ENCODE results near the gene TRPM5.

TRPM5 gene

DNA sequence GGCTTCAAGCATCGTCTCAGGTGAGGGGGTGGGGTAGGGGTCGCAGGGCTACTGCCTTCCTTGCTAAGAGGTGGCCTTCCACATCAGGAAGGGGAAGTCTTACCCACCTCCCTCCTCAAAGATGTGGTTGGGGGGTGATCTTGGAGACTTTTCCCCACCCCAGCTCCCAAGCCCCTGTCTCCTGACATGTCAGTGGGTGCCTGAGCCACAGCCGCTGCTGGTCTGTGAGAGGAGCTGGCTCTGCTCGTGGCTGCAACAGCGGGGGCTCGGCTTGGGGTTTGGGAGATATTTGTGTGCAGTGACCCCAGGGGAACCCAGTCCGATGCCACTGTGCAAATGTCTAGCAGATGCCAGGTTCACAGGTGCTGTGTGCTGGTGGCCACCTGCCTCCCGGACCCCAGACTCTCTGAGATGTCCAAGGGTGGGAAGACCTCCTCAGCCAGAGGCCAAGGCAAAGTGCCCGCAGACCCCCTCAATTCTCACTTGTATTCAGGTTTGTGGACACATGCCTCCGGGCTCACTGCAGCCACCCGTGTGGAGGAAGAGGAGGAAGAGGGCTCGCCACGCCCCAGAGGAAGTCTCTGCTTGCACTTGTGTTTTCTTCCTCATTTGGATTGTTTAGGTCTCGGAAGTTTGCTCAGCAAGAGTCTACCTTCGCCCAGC is 2.4 kb upstream of the TRPM5 start:
- TF ChIP-seq, protein P1, sequence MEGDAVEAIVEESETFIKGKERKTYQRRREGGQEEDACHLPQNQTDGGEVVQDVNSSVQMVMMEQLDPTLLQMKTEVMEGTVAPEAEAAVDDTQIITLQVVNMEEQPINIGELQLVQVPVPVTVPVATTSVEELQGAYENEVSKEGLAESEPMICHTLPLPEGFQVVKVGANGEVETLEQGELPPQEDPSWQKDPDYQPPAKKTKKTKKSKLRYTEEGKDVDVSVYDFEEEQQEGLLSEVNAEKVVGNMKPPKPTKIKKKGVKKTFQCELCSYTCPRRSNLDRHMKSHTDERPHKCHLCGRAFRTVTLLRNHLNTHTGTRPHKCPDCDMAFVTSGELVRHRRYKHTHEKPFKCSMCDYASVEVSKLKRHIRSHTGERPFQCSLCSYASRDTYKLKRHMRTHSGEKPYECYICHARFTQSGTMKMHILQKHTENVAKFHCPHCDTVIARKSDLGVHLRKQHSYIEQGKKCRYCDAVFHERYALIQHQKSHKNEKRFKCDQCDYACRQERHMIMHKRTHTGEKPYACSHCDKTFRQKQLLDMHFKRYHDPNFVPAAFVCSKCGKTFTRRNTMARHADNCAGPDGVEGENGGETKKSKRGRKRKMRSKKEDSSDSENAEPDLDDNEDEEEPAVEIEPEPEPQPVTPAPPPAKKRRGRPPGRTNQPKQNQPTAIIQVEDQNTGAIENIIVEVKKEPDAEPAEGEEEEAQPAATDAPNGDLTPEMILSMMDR (IDR thresholded peaks at IDR 0.05; ENCODE audit: insufficient read depth, low read length, poor library complexity, severe bottlenecking): no peak
- TF ChIP-seq EZH2phosphoT487 (conservative IDR thresholded peaks at IDR 0.05; ENCODE audit: low read length): no peak
- Histone ChIP-seq H3K9ac (ENCODE audit: low read length) (peak overlapping the region; percentile 39), H3K9me2 (replicated peaks; ENCODE audit: insufficient read depth, low read length) (no peaks in the 10 kb centered on the region), H3K79me2 (ENCODE audit: insufficient read depth, low read length) (no peaks in the 10 kb centered on the region), H3K4me3 (ENCODE audit: insufficient read depth, low read length, poor library complexity, severe bottlenecking) (peak overlapping the region; percentile 21), H3K27ac (ENCODE audit: low read depth, low read length) (peak overlapping the region; percentile 30), H3F3A (ENCODE audit: insufficient read depth) (0 out of 2 replicates have a peak, but pooled peaks cover 3% of the 10 kb centered on the region), H4K20me1 (ENCODE audit: low read depth, low read length) (no peaks in the 10 kb centered on the region), H2AFZ (ENCODE audit: low read depth, low read length, severe bottlenecking) (peak overlapping the region; percentile 57), H3K4me2 (ENCODE audit: low read depth, low read length, poor library complexity, severe bottlenecking) (peak overlapping the region; percentile 48), H3K9me3 (ENCODE audit: insufficient read depth, low read length) (no peaks in the 10 kb centered on the region), H3K27me3 (ENCODE audit: low read length) (no peaks in the 10 kb centered on the region), H3K36me3 (ENCODE audit: low read length) (no peaks in the 10 kb centered on the region)

DNA sequence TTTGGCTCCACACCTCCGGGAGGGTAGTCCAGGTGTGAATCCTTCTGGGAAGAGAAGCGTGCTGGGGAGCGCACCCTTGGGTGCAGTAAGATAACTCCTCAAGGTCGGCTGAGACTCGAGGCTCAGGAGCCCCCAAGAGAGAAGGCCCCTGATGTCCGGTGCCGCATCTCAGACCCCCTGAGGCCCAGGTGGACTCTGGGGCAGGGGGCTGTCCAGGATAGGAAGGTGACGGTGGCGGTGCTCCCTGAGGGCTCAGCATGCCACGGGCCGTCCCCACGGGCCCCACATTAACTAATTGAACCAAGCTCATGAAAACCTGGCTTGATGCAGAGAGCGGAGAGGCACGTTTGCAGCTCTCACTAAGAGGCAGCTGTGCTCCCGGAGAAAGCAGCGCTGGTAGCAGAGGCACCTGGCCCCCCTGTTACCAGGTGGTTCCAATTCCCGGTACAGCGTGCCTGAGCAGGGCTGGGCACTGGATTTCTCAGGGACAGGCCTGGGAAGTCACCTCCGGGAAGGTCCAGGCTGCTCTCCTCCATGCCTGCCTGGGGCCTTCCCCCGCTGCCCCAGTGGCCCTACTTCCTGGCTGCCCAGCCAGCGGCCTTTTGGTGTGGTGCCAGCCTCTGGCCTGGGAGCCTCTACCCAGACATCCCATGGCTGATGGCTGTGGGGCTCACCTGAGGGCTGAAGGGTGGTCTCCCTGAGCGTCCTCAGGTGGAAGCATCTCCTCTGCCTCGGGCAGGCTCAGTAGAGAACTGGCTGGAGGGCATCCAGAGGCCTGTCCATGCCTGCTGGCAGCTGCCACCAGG is 1.6 kb upstream of the TRPM5 start:
- H3K27me3 ChIP-seq (ENCODE audit: low read length): no peaks in the 10 kb centered on the region
- H3K9me2 ChIP-seq (replicated peaks; ENCODE audit: insufficient read depth, low read length): no peaks in the 10 kb centered on the region
- no peak overlapping the region for H2AFZ ChIP-seq (ENCODE audit: low read depth, low read length, severe bottlenecking)
- TF ChIP-seq EZH2phosphoT487 (conservative IDR thresholded peaks at IDR 0.05; ENCODE audit: low read length): no peak
- TF ChIP-seq, protein P1 (IDR thresholded peaks at IDR 0.05; ENCODE audit: insufficient read depth, low read length, poor library complexity, severe bottlenecking): no peak
- peak overlapping the region; percentile 30; the same call in 1 of the 2 replicates for H3K27ac ChIP-seq (ENCODE audit: low read depth, low read length)
- H3K9ac ChIP-seq (ENCODE audit: low read length): 0 out of 2 replicates have a peak overlapping the region, but pooled peaks have one; percentile 39
- no peak overlapping the region for H3K4me3 ChIP-seq (ENCODE audit: insufficient read depth, low read length, poor library complexity, severe bottlenecking)
- no peaks in the 10 kb centered on the region for H3K36me3 ChIP-seq (ENCODE audit: low read length)
- H3K79me2 ChIP-seq (ENCODE audit: insufficient read depth, low read length): no peaks in the 10 kb centered on the region
- H3K9me3 ChIP-seq (ENCODE audit: insufficient read depth, low read length): no peaks in the 10 kb centered on the region
- 0 out of 2 replicates have a peak, but pooled peaks cover 3% of the 10 kb centered on the region for H3F3A ChIP-seq (ENCODE audit: insufficient read depth)
- no peak overlapping the region for H3K4me2 ChIP-seq (ENCODE audit: low read depth, low read length, poor library complexity, severe bottlenecking)
- no peaks in the 10 kb centered on the region for H4K20me1 ChIP-seq (ENCODE audit: low read depth, low read length)

DNA sequence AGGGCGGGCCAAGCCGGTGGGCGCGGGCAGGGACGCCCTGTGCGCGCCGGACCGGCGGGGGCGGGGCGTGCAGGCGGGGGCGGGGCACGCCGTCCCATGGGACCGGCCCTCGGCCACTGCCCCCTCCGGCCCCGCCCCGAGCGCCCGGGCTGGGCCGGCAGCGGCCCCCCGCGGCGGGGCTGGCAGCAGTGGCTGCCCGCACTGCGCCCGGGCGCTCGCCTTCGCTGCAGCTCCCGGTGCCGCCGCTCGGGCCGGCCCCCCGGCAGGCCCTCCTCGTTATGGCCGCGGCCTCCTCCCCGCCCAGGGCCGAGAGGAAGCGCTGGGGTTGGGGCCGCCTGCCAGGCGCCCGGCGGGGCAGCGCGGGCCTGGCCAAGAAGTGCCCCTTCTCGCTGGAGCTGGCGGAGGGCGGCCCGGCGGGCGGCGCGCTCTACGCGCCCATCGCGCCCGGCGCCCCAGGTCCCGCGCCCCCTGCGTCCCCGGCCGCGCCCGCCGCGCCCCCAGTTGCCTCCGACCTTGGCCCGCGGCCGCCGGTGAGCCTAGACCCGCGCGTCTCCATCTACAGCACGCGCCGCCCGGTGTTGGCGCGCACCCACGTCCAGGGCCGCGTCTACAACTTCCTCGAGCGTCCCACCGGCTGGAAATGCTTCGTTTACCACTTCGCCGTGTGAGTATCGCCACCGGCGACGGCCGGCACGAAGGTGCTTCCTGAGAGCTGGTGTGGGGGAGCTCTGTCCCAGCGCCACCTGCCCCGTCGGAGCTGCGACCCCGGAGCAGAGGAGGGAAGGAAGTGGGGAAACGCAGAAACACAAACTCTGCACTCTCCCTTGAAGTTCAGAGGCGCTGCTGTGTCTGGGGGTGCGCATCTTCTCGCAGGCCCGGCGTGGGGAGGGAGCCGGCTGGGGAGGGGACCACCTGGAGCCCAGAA is 769 bp upstream of the TRPM5 start, which contains the start of gene KCNQ1:
Gene KCNQ1, plus strand, starts transcription at position 188 of the 925 bp plus-strand sequence. Its CDS starts 91 bp downstream, at position 279.
- H2AFZ ChIP-seq (ENCODE audit: low read depth, low read length, severe bottlenecking): no peak within 1 kb of the TSS
- H3K9me2 ChIP-seq (replicated peaks; ENCODE audit: insufficient read depth, low read length): no peaks in the 10 kb centered on the region
- H3K27me3 ChIP-seq (ENCODE audit: low read length): no peaks in the 10 kb centered on the region
- no peaks in the 10 kb centered on the region for H3K9me3 ChIP-seq (ENCODE audit: insufficient read depth, low read length)
- no peak within 1 kb of the TSS for H3K9ac ChIP-seq (ENCODE audit: low read length)
- H3K36me3 ChIP-seq (ENCODE audit: low read length): no peaks in the 10 kb centered on the region
- H3K79me2 ChIP-seq (ENCODE audit: insufficient read depth, low read length): no peaks in the 10 kb centered on the region
- no peaks in the 10 kb centered on the region for H4K20me1 ChIP-seq (ENCODE audit: low read depth, low read length)
- no peak within 1 kb of the TSS for H3K27ac ChIP-seq (ENCODE audit: low read depth, low read length)
- TF ChIP-seq, protein P1 (IDR thresholded peaks at IDR 0.05; ENCODE audit: insufficient read depth, low read length, poor library complexity, severe bottlenecking): no peak
- no peak for TF ChIP-seq EZH2phosphoT487 (conservative IDR thresholded peaks at IDR 0.05; ENCODE audit: low read length)
- H3K4me2 ChIP-seq (ENCODE audit: low read depth, low read length, poor library complexity, severe bottlenecking): no peak within 1 kb of the TSS
- 0 out of 2 replicates have a peak, but pooled peaks cover 3% of the 10 kb centered on the region for H3F3A ChIP-seq (ENCODE audit: insufficient read depth)
- no peak within 1 kb of the TSS for H3K4me3 ChIP-seq (ENCODE audit: insufficient read depth, low read length, poor library complexity, severe bottlenecking)

Data from SU-DHL-6 (cell line).